DOHH2 (cell line): ENCODE data around the gene OR10A3.
"Not testable (repeated sequence)": the region's sequence is repeated elsewhere in the genome, so short reads cannot be mapped to it uniquely, and the experiment has no call there.

Experiments
- H3F3A ChIP-seq: fragments of 200-600 bp; sonication (generic), shearing (Covaris generic); 2 replicates; pipeline ENCODE4 v1.6.0; 2016; ENCODE audit warnings: antibody characterized with exemption, mild to moderate bottlenecking; ENCODE audit not compliant: control insufficient read depth, insufficient read depth
- H3K27ac ChIP-seq: fragments of 200-600 bp; sonication (generic); 2 replicates; pipeline ENCODE4 v1.5.1; 2014; ENCODE audit warnings: low read depth, mild to moderate bottlenecking, low read length, moderate library complexity
- H3K27me3 ChIP-seq: fragments of 200-600 bp; sonication (generic); 2 replicates; pipeline ENCODE4 v1.6.1; 2014; ENCODE audit warnings: mild to moderate bottlenecking, low read length, mixed read lengths; ENCODE audit not compliant: control insufficient read depth
- H3K36me3 ChIP-seq: fragments of 200-600 bp; sonication (generic); 2 replicates; pipeline ENCODE4 v1.6.1; 2014; ENCODE audit warnings: mild to moderate bottlenecking, low read length, moderate library complexity, mixed read lengths; ENCODE audit not compliant: control insufficient read depth
- H3K4me1 ChIP-seq: fragments of 200-600 bp; sonication (generic); 2 replicates; pipeline ENCODE4 v1.6.1; 2014; ENCODE audit warnings: mild to moderate bottlenecking, low read length, mixed read lengths; ENCODE audit not compliant: control insufficient read depth
- H3K4me2 ChIP-seq: fragments of 200-600 bp; sonication (generic); 2 replicates; pipeline ENCODE4 v1.6.0; 2014; ENCODE audit warnings: mild to moderate bottlenecking, low read length, moderate library complexity
- H3K4me3 ChIP-seq: fragments of 200-600 bp; sonication (generic); 2 replicates; pipeline ENCODE4 v1.5.1; 2014; ENCODE audit warnings: mild to moderate bottlenecking, low read length, mixed read lengths
- H3K79me2 ChIP-seq: fragments of 200-600 bp; sonication (generic); 2 replicates; pipeline ENCODE4 v1.6.1; 2014; ENCODE audit warnings: mild to moderate bottlenecking, low read length, mixed read lengths; ENCODE audit not compliant: control insufficient read depth
- H3K9me2 ChIP-seq: fragments of 200-600 bp; sonication (generic); replicated peaks from 2 replicates; pipeline ENCODE4 v1.6.1; 2014; ENCODE audit warnings: mild to moderate bottlenecking, low read length, mixed read lengths; ENCODE audit not compliant: control insufficient read depth
- H3K9me3 ChIP-seq: fragments of 200-600 bp; sonication (generic); 2 replicates; pipeline ENCODE4 v1.6.1; 2014; ENCODE audit warnings: antibody characterized with exemption, low read length, mixed read lengths; ENCODE audit not compliant: control insufficient read depth, insufficient read depth
- H4K20me1 ChIP-seq: fragments of 200-600 bp; sonication (generic); 2 replicates; pipeline ENCODE4 v1.6.0; 2014; ENCODE audit warnings: low read depth, mild to moderate bottlenecking, antibody characterized with exemption, low read length, moderate library complexity; ENCODE audit not compliant: control insufficient read depth, insufficient read depth
- CTCF ChIP-seq: fragments of 200-600 bp; sonication (generic); IDR thresholded peaks from one replicate; pipeline ENCODE4 v1.5.1; 2014; ENCODE audit warnings: antibody characterized with exemption, mild to moderate bottlenecking, low read depth, low read length; ENCODE audit not compliant: poor library complexity, severe bottlenecking
- EZH2phosphoT487 ChIP-seq: fragments of 200-600 bp; sonication (generic); IDR thresholded peaks from 2 replicates; pipeline ENCODE4 v1.6.1; 2017; ENCODE audit warnings: borderline replicate concordance, mild to moderate bottlenecking, antibody characterized with exemption, low read length, moderate library complexity, mixed read lengths

The OR10A3 gene

GRCh38 chr11:7941608-7942007 is at the start of gene OR10A3:
OR10A3 (minus strand) TSS chr11:7941708; CDS start chr11:7939520, 2,188 bp downstream.
- Histone ChIP-seq H3F3A (no peaks in the 10 kb centered on the region), H3K4me3 (no peak within 1 kb of the TSS), H3K36me3 (no peaks in the 10 kb centered on the region), H3K27ac (no peak within 1 kb of the TSS), H3K4me1 (0 out of 2 replicates have a peak, but pooled peaks cover 1% of the 10 kb centered on the region), H3K9me3 (peaks cover 9% of the 10 kb centered on the region; the same call in 1 of the 2 replicates), H3K9me2 (no peaks in the 10 kb centered on the region; the same call in 1 of the 2 replicates), H3K4me2 (no peak within 1 kb of the TSS), H4K20me1 (no peaks in the 10 kb centered on the region), H3K79me2 (no peaks in the 10 kb centered on the region), H3K27me3 (no peaks in the 10 kb centered on the region)
- TF ChIP-seq EZH2phosphoT487 (no peak), CTCF (no peak)

DNA sequence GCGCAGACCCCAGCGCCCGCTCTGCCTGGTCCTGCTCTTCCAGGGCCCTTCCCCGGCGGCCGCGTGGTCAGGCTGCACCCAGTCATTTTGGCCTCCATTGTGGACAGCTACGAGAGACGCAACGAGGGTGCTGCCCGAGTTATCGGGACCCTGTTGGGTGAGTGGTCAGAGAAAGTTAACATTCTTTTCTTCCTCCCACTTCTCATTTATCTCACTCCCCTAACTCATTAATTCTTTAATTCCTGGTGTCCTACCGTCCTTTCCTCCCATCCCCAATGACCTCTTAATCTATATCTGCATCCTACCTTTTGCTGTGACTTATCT is 46.0 kb upstream of the OR10A3 start:
- not testable (repeated sequence) for H3K27ac ChIP-seq
- peaks cover 54% of the 10 kb centered on the region for H3K79me2 ChIP-seq
- peaks cover 45% of the 10 kb centered on the region for H3K36me3 ChIP-seq

GRCh38 chr11:7986768-7987559 is 45.5 kb upstream of the OR10A3 start, which contains the start of gene EIF3F:
EIF3F (plus strand) TSS chr11:7987337; CDS start chr11:7987353, 16 bp downstream.
- peaks cover 38% of the 10 kb centered on the region for H3K4me1 ChIP-seq
- H4K20me1 ChIP-seq: peaks cover 15% of the 10 kb centered on the region
- H3F3A ChIP-seq: no peaks in the 10 kb centered on the region
- peak within 1 kb of the TSS; percentile 43; the same call in 1 of the 2 replicates for H3K27ac ChIP-seq
- TF ChIP-seq EZH2phosphoT487 (no peak), CTCF (peak; percentile 82)
- peak within 1 kb of the TSS; percentile 73 for H3K4me2 ChIP-seq
- no peaks in the 10 kb centered on the region for H3K9me3 ChIP-seq
- no peaks in the 10 kb centered on the region for H3K27me3 ChIP-seq
- no peaks in the 10 kb centered on the region for H3K9me2 ChIP-seq
- peak within 1 kb of the TSS; percentile 78 for H3K4me3 ChIP-seq
- peaks cover 39% of the 10 kb centered on the region for H3K36me3 ChIP-seq
- H3K79me2 ChIP-seq: peaks cover 54% of the 10 kb centered on the region

More for the DNA sequence above, 46.0 kb upstream of the OR10A3 start:
- H3F3A ChIP-seq, H3K9me2 ChIP-seq, H3K9me3 ChIP-seq, H3K27me3 ChIP-seq: not testable (repeated sequence)
- H3K4me3 ChIP-seq: peak overlapping the region; percentile 78
- peaks cover 33% of the 10 kb centered on the region for H3K4me1 ChIP-seq
- H3K4me2 ChIP-seq: peak overlapping the region; percentile 73
- peaks cover 15% of the 10 kb centered on the region for H4K20me1 ChIP-seq

DNA sequence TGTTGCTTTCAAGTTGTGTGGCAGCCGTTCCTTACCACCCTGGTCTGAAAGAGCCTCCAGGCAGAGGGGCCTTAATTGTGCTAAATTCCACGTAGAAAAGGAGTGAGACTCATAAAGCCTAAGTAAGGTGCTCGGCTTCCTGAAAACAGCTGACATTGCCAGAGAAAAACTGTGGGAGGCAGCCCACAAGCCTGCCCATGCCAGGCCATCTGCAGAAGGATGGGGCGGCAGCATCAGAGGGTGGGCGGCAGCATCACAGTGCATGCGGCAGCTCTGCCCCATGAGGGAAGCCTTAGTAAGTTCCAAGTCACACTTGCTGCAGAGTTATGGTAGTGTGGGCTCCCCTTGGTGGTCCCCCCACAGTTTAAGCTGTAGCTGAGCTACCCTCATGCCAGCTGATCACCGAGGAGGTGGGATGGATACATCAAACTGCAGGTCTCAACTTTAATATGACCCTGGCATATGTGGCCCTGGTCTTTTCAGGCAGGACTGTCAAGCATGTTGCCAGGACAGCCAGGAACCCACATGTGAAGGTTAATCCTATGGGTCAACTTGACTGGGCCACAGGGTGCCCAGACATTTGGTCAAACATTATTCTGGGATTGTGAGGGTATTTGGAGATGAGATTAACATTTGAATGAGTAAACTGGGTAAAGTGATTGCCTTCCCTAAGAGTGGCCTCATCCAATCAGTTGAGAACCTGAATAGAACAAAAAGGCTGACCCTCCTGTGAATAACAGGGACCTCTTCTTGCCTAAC is 42.5 kb upstream of the OR10A3 start:
- no peaks in the 10 kb centered on the region for H3K9me2 ChIP-seq
- H3F3A ChIP-seq: no peaks in the 10 kb centered on the region
- no peak overlapping the region for H3K4me2 ChIP-seq
- peaks cover 12% of the 10 kb centered on the region for H4K20me1 ChIP-seq
- peaks cover 37% of the 10 kb centered on the region for H3K4me1 ChIP-seq
- peaks cover 31% of the 10 kb centered on the region for H3K79me2 ChIP-seq
- peaks cover 14% of the 10 kb centered on the region for H3K36me3 ChIP-seq
- no peak overlapping the region for H3K27ac ChIP-seq
- no peaks in the 10 kb centered on the region for H3K27me3 ChIP-seq
- no peak overlapping the region for H3K4me3 ChIP-seq
- H3K9me3 ChIP-seq: no peaks in the 10 kb centered on the region
- no peak for TF ChIP-seq CTCF
